PC-9 (cell line): ENCODE results near the gene CCL5.

Experiments
- EZH2 ChIP-seq: fragments of 200-600 bp; sonication (generic); IDR thresholded peaks from 2 replicates; pipeline ENCODE4 v1.8.0; 2017; ENCODE audit warnings: antibody characterized with exemption, low read depth
- TF ChIP-seq, protein P1 (sequence below): fragments of 200-600 bp; sonication (generic); conservative IDR thresholded peaks from 2 replicates; pipeline ENCODE4 v1.6.1; 2017; ENCODE audit warnings: mixed run types, antibody characterized with exemption, mild to moderate bottlenecking, moderate library complexity

DNA sequence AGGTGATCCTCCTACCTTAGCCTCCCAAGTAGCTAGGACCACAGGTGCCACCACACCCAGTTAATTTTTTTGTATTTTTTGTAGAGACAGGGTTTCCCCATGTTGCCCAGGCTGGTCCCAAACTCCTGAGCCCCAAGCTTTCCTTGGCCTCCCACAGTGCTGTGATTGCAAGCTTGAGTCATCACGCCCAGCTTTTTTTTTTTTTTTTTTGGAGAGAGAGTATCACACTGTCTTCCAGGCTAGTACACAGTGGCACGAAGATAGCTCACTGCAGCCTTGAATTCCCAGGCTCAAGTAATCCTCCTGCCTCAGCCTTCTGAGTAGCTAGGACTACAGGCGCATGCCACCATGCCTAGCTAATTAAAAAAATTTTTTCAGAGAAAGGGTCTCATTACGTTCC, 38.7 kb downstream of the CCL5 start:
- TF ChIP-seq, protein P1, sequence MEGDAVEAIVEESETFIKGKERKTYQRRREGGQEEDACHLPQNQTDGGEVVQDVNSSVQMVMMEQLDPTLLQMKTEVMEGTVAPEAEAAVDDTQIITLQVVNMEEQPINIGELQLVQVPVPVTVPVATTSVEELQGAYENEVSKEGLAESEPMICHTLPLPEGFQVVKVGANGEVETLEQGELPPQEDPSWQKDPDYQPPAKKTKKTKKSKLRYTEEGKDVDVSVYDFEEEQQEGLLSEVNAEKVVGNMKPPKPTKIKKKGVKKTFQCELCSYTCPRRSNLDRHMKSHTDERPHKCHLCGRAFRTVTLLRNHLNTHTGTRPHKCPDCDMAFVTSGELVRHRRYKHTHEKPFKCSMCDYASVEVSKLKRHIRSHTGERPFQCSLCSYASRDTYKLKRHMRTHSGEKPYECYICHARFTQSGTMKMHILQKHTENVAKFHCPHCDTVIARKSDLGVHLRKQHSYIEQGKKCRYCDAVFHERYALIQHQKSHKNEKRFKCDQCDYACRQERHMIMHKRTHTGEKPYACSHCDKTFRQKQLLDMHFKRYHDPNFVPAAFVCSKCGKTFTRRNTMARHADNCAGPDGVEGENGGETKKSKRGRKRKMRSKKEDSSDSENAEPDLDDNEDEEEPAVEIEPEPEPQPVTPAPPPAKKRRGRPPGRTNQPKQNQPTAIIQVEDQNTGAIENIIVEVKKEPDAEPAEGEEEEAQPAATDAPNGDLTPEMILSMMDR: no peak
- TF ChIP-seq EZH2: no peak
